ENCODE results near the gene ETNK2. TPM values are rescaled to one million over a fixed set of nuclear protein-coding genes. Genes with fewer than 3 reads are reported as not detected.
A peak's percentile ranks its signal among the peaks of the same experiment; 100 is the strongest.

Gene ETNK2
- total and polyA plus RNA-seq, 4 donors, result 24.5 to 119 (median 78.8) TPM

- no peaks in the 10 kb centered on the region for H3K27me3 ChIP-seq (ENCODE audit: control insufficient read depth in 4 of 4, insufficient read depth in 4 of 4, low read length in 3 of 4)
- DNase-seq (ENCODE audit: low spot score), result no peak
- peak overlapping the region; percentile 79 to 80 for H3K27ac ChIP-seq (ENCODE audit: low read depth in 1 of 2, low read length in 2 of 2)
- H3K9me3 ChIP-seq (ENCODE audit: control insufficient read depth in 4 of 4, low read length in 3 of 4), result no peaks in the 10 kb centered on the region
- H3K9ac ChIP-seq (ENCODE audit: low read depth in 1 of 2, low read length in 2 of 2), result peak overlapping the region in 1 of 2 donors; percentile 52
- H3K36me3 ChIP-seq (ENCODE audit: control insufficient read depth in 4 of 4, insufficient read depth in 3 of 4, low read depth in 1 of 4, low read length in 3 of 4), result peaks cover 0 to under 1% (median 0%) of the 10 kb centered on the region in 4 donors
- H3K4me1 ChIP-seq (ENCODE audit: control insufficient read depth in 4 of 4, insufficient read depth in 4 of 4, low read length in 3 of 4), result peaks cover 27 to 90% (median 84%) of the 10 kb centered on the region in 4 donors
- H3K4me3 ChIP-seq (ENCODE audit: low read depth in 1 of 3, low read length in 3 of 3), result peak overlapping the region; percentile 20 to 64 (median 21)
- WGBS, result 43% methylated on average over 6 of the region's 6 CpGs
- TF ChIP-seq MAX (IDR thresholded peaks at IDR 0.05) (no peak), TAF1 (conservative IDR thresholded peaks at IDR 0.05) (no peak), ATF3 (IDR thresholded peaks at IDR 0.05) (no peak), FOXA2 (IDR thresholded peaks at IDR 0.05) (no peak), EGR1 (IDR thresholded peaks at IDR 0.05; ENCODE audit: low read depth in 2 of 2) (no peak), ZBTB33 (IDR thresholded peaks at IDR 0.05) (no peak), SP1 (IDR thresholded peaks at IDR 0.05) (no peak)
Observed at GRCh38 chr1:204146309-204146708, 5.5 kb downstream of the ETNK2 start.

- Histone ChIP-seq H3K9me3 (ENCODE audit: control insufficient read depth in 4 of 4, low read length in 3 of 4) (no peaks in the 10 kb centered on the region), H3K4me1 (ENCODE audit: control insufficient read depth in 4 of 4, insufficient read depth in 4 of 4, low read length in 3 of 4) (peaks cover 27 to 89% (median 83%) of the 10 kb centered on the region in 4 donors), H3K9ac (ENCODE audit: low read depth in 1 of 2, low read length in 2 of 2) (no peak overlapping the region), H3K27me3 (ENCODE audit: control insufficient read depth in 4 of 4, insufficient read depth in 4 of 4, low read length in 3 of 4) (no peaks in the 10 kb centered on the region), H3K4me3 (ENCODE audit: low read depth in 1 of 3, low read length in 3 of 3) (peak overlapping the region in 1 of 3 donors; percentile 23), H3K27ac (ENCODE audit: low read depth in 1 of 2, low read length in 2 of 2) (peak overlapping the region; percentile 79 to 80), H3K36me3 (ENCODE audit: control insufficient read depth in 4 of 4, insufficient read depth in 3 of 4, low read depth in 1 of 4, low read length in 3 of 4) (peaks cover 0 to 6% (median under 1%) of the 10 kb centered on the region in 4 donors)
- WGBS, result 30% methylated on average over 4 of the region's 4 CpGs
- no peak for DNase-seq (ENCODE audit: low spot score)
- TF ChIP-seq GABPA (IDR thresholded peaks at IDR 0.05 in 1 of 2, conservative IDR thresholded peaks at IDR 0.05 in 1 of 2) (no peak), JUND (IDR thresholded peaks at IDR 0.05) (peak; percentile 90 to 95), ATF3 (IDR thresholded peaks at IDR 0.05) (peak; percentile 96), RAD21 (IDR thresholded peaks at IDR 0.05) (peak; percentile 38 to 50), REST (IDR thresholded peaks at IDR 0.05) (peak; percentile 79), MAX (IDR thresholded peaks at IDR 0.05) (peak; percentile 80), YY1 (IDR thresholded peaks at IDR 0.05) (peak; percentile 86), HNF4G (IDR thresholded peaks at IDR 0.05) (peak; percentile 94), NR2F2 (IDR thresholded peaks at IDR 0.05) (peak; percentile 88), CTCF (IDR thresholded peaks at IDR 0.05; ENCODE audit: low read depth, low read length, missing input control) (no peak), ZBTB33 (IDR thresholded peaks at IDR 0.05) (peak; percentile 84), HNF4A (conservative IDR thresholded peaks at IDR 0.05) (peak; percentile 99), TAF1 (conservative IDR thresholded peaks at IDR 0.05) (peak; percentile 19), SP1 (IDR thresholded peaks at IDR 0.05) (peak; percentile 98), RXRA (IDR thresholded peaks at IDR 0.05) (peak; percentile 96 to 98), EGR1 (IDR thresholded peaks at IDR 0.05; ENCODE audit: low read depth in 2 of 2) (peak in 1 of 2 donors; percentile 53), FOXA1 (IDR thresholded peaks at IDR 0.05) (no peak), FOXA2 (IDR thresholded peaks at IDR 0.05) (no peak)
Observed at GRCh38 chr1:204145033-204145504, 6.8 kb downstream of the ETNK2 start.
